CD4-positive, CD25-positive, alpha-beta regulatory T cell (primary cell): ENCODE results near the gene FAR2. TPM values are rescaled to one million over a fixed set of nuclear protein-coding genes. Genes with fewer than 3 reads are reported as not detected.
"Not testable (repeated sequence)": the region's sequence is repeated elsewhere in the genome, so short reads cannot be mapped to it uniquely, and the experiment has no call there.

Experiments
- ATAC-seq, 2 donors: fragments of 150-1000 bp; cut with Tn5 transposase; one replicate each; pipeline ENCODE4 v1.10.0; 2021; ENCODE audit warnings: low read depth in 2 of 2, moderate number of reproducible peaks in 2 of 2, moderate library complexity in 1 of 2
- DNase-seq, 3 donors: peaks; one replicate each; pipeline versions ENCODE4 v3.0.0 to v3.0.0-alpha.2; 2012 to 2022; ENCODE audit warnings: mixed read lengths in 1 of 3
- H3K27ac ChIP-seq: one replicate; pipeline ENCODE4 v1.7.0; 2013; ENCODE audit warnings: mild to moderate bottlenecking, low read length; ENCODE audit not compliant: insufficient read depth, poor library complexity, severe bottlenecking
- H3K27me3 ChIP-seq: one replicate; pipeline ENCODE4 v1.7.0; 2013; ENCODE audit warnings: low read length; ENCODE audit not compliant: control insufficient read depth, insufficient read depth
- H3K36me3 ChIP-seq: one replicate; pipeline ENCODE4 v1.7.0; 2013; ENCODE audit warnings: mild to moderate bottlenecking, low read length, moderate library complexity; ENCODE audit not compliant: control insufficient read depth, insufficient read depth
- H3K4me1 ChIP-seq: 2 replicates; pipeline ENCODE4 v1.7.0; 2013; ENCODE audit warnings: mild to moderate bottlenecking, low read length; ENCODE audit not compliant: insufficient read depth, control insufficient read depth, poor library complexity, severe bottlenecking
- H3K4me3 ChIP-seq: one replicate; pipeline ENCODE4 v1.7.0; 2013; ENCODE audit warnings: low read depth, mild to moderate bottlenecking, low read length, moderate library complexity
- H3K9me3 ChIP-seq, 2 experiments: 1 replicate in 1 of 2; 2 replicates in 1 of 2; pipeline ENCODE4 v1.7.0; 2013; ENCODE audit warnings: low read length in 2 of 2, mild to moderate bottlenecking in 1 of 2, moderate library complexity in 1 of 2; ENCODE audit not compliant: control insufficient read depth in 2 of 2
- H3K27ac Mint-ChIP-seq, 3 donors: one replicate each; pipeline ENCODE4 v1.8.0; 2020 to 2022; ENCODE audit warnings: mild to moderate bottlenecking in 3 of 3, mixed read lengths in 3 of 3, moderate library complexity in 2 of 3
- H3K27me3 Mint-ChIP-seq: one replicate; pipeline ENCODE4 v1.8.0; 2022; ENCODE audit warnings: mild to moderate bottlenecking, mixed read lengths
- H3K36me3 Mint-ChIP-seq: one replicate; pipeline ENCODE4 v1.8.0; 2020; ENCODE audit warnings: mixed read lengths
- H3K4me1 Mint-ChIP-seq, 4 donors: one replicate each; pipeline ENCODE4 v1.8.0; 2020 to 2022; ENCODE audit warnings: mixed read lengths in 4 of 4, mild to moderate bottlenecking in 1 of 4
- H3K4me3 Mint-ChIP-seq, 4 donors: one replicate each; pipeline ENCODE4 v1.8.0; 2020 to 2022; ENCODE audit warnings: mild to moderate bottlenecking in 4 of 4, mixed read lengths in 4 of 4, moderate library complexity in 3 of 4
- H3K9me3 Mint-ChIP-seq, 7 donors: one replicate each; pipeline ENCODE4 v1.8.0; 2020 to 2022; ENCODE audit warnings: mixed read lengths in 7 of 7, mild to moderate bottlenecking in 3 of 7, moderate library complexity in 2 of 7
- polyA plus RNA-seq, 4 donors: library from polyadenylated mRNA; unstranded; fragments of 300-500 nt; fragmentation: Illumina TruSeq; gene quantifications; one replicate each; pipeline ENCODE4 v1.2.3, GENCODE V29; 2021
- total RNA-seq: library from RNA; stranded (reverse); gene quantifications from one replicate; pipeline ENCODE4 v1.2.3, GENCODE V29; 2022

The FAR2 gene
- total and polyA plus RNA-seq, 5 donors from 2014 or later: 7.4 to 14.6 (median 12.6) TPM

GRCh38 chr12:29385194-29385593, 236.1 kb downstream of the FAR2 start:
- H3K4me3 ChIP-seq, H3K27ac Mint-ChIP-seq, ATAC-seq, H3K27ac ChIP-seq, H3K36me3 ChIP-seq, H3K9me3 ChIP-seq, H3K36me3 Mint-ChIP-seq, H3K27me3 Mint-ChIP-seq, DNase-seq, H3K9me3 Mint-ChIP-seq, H3K27me3 ChIP-seq: not testable (repeated sequence)
- peaks cover 11% of the 10 kb centered on the region for H3K4me1 ChIP-seq
- H3K4me3 Mint-ChIP-seq: peak overlapping the region in 2 of 4 donors; percentile 26 to 29
- H3K4me1 Mint-ChIP-seq: peaks cover 3 to 23% (median 14%) of the 10 kb centered on the region in 4 donors

Other genes with a start within 250 kb of the FAR2 start
- 37.4 TPM for gene ERGIC2, start 231.9 kb downstream of the FAR2 start, total RNA-seq
- gene ERGIC2, start 231.9 kb downstream of the FAR2 start, polyA plus RNA-seq: 100 to 1,000 TPM in 3 of 4 donors, 10 to 100 TPM in 1; 89.3 to 125 (median 105) TPM